Measurements from ENCODE around the gene PROC.
A peak's percentile ranks its signal among the peaks of the same experiment; 100 is the strongest.
"Not testable (repeated sequence)": the region's sequence is repeated elsewhere in the genome, so short reads cannot be mapped to it uniquely, and the experiment has no call there.

PROC gene

GRCh38 chr2:127427376-127428056 lies 9.3 kb downstream of the PROC start:
- DNase-seq (ENCODE audit: low spot score): no peak

DNA sequence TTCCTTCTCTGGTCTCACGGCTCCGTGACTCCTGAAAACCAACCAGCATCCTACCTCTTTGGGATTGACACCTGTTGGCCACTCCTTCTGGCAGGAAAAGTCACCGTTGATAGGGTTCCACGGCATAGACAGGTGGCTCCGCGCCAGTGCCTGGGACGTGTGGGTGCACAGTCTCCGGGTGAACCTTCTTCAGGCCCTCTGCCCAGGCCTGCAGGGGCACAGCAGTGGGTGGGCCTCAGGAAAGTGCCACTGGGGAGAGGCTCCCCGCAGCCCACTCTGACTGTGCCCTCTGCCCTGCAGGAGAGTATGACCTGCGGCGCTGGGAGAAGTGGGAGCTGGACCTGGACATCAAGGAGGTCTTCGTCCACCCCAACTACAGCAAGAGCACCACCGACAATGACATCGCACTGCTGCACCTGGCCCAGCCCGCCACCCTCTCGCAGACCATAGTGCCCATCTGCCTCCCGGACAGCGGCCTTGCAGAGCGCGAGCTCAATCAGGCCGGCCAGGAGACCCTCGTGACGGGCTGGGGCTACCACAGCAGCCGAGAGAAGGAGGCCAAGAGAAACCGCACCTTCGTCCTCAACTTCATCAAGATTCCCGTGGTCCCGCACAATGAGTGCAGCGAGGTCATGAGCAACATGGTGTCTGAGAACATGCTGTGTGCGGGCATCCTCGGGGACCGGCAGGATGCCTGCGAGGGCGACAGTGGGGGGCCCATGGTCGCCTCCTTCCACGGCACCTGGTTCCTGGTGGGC lies 10.0 kb downstream of the PROC start:
- DNase-seq (ENCODE audit: low spot score): no peak

DNA sequence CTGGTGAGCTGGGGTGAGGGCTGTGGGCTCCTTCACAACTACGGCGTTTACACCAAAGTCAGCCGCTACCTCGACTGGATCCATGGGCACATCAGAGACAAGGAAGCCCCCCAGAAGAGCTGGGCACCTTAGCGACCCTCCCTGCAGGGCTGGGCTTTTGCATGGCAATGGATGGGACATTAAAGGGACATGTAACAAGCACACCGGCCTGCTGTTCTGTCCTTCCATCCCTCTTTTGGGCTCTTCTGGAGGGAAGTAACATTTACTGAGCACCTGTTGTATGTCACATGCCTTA lies 10.5 kb downstream of the PROC start:
- no peak for DNase-seq (ENCODE audit: low spot score)

- DNase-seq (ENCODE audit: low spot score): no peak
Measured at GRCh38 chr2:127429291-127429690, 11.1 kb downstream of the PROC start.

- DNase-seq (ENCODE audit: low spot score): no peak
Measured at GRCh38 chr2:127429844-127430425, 11.7 kb downstream of the PROC start.

DNA sequence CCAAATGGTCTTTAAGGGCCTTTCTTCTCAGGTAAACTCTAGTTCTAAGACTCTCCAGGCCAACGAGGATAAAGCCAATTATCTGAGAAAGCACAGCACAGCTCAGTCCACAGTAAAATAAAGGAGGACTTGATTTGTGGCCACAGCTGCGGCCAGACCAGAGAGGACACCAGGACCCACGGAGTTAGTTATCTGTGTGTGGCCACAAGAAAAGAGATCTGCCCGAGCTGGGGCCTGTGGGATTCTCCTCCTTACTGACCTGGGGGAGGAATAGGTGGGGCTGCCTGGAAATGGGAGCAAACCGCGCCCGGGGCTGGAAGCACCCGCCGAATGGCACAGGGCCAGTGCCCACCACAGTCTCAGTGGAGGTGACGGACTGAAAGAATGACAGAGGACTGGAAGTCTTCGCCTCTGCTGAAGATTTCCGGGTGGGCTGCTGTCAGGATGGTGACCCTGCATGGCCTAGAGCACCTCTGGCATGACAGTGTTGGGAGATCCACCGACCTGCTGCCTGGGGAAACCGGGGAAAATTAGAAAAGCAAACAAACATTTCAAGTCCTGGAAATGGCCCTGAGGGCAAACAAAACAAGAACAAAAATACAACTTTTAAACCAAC lies 13.3 kb downstream of the PROC start:
- DNase-seq (ENCODE audit: low spot score): no peak

- no peak for DNase-seq (ENCODE audit: low spot score)
Measured at GRCh38 chr2:127434515-127434914, 16.3 kb downstream of the PROC start.

DNA sequence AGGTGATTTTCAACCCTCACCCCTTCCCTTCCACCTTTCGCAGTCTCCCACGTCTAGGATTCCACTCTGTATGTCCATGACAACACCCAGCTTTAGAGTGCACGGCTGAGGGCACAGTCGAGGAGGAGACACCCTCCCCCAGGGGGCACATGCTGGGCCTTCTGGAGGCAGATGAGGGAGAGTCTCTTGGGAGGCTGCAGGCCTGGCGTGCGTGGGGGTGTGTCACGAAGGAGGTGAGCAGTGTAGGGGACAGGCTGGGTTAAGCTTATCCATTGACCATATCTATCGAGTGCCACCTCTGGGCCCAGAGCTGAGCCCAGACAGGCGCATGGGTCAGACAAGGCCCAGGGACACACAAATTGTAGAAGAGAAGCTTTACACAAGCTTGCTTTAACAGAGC lies 18.8 kb downstream of the PROC start:
- DNase-seq (ENCODE audit: low spot score): no peak

- no peak for DNase-seq (ENCODE audit: low spot score)
Measured at GRCh38 chr2:127437781-127438726, 19.8 kb downstream of the PROC start.

GRCh38 chr2:127439343-127439742 lies 21.1 kb downstream of the PROC start:
- DNase-seq (ENCODE audit: low spot score): no peak

DNA sequence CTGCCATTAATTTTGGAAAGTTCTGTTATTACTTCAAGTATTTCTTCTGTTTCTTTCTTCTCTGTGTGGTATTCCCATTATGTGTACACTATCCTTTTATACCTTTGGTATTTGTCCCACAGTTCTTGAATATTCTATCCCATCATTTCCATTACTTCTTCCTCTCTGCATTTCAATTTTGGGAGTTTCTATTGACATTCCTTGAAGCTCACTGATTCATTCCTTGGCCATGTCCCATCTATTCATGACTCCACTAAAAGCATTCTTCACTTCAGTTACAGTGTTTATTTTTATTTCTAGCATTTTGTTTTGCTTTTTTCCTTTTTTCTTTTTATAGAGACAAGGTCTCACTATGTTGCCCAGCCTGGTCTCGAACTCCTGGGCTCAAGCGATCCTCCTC lies 30.3 kb downstream of the PROC start:
- no peak for DNase-seq (ENCODE audit: low spot score)

DNA sequence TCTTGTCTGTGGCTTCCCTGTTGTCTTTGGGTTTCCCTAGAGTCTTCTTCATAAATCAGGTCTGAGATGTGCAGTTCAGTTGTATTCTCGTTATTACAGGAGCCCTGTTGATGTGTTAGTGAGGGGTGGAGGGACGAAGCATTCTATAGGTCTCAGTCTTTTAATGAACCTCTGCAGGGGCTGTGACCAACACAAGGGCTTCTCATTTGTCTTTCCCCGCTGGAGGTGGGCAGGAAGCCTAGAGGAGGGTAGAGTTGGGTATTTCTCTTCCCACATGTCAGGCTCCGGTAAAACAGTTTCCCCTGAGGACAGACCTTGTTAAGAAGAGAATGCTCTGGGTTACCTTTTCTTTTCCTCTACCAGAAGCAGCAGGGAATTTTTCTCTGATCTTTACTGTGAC lies 31.2 kb downstream of the PROC start:
- no peak for DNase-seq (ENCODE audit: low spot score)

- DNase-seq (ENCODE audit: low spot score): no peak
Measured at GRCh38 chr2:127449898-127450297, 31.7 kb downstream of the PROC start.

DNA sequence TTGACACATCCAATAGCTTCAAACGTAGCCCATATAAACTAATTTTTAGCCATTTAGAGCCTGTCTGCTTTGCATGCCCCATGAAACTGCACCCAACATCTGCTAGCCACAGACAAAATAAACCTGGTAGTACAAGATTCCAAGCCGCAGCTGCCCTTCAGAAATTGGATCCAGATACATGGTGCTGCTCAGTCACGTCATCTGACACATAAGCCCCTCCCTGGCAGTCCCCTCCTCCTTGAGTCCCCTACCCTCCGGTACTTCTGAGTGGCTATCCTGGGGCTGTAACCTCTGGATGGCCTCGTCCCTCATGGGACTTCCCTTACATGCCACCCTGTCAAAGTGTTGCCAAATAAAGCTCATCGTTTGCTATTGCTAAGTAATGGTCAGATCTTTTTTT lies 33.8 kb downstream of the PROC start:
- no peak for DNase-seq (ENCODE audit: low spot score)

DNA sequence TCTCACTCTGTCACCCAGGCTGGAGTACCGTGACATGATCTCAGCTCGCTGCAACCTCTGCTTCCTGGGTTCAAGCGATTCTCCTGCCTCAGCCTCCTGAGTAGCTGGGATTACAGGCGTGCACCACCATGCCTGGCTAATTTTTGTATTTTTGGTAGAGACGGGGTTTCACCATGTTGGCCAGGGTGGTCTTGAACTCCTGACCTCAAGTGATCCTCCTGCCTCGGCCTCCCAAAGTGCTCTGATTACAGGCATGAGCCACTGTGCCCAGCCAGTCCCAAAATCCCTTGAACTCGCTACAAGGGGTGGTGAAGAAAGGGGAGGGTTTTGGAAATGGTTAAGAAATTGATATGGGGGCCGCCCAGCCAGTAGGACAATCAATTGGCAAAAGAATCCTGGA lies 34.2 kb downstream of the PROC start:
- DNase-seq (ENCODE audit: low spot score): not testable (repeated sequence)

GRCh38 chr2:127453013-127453391 lies 34.8 kb downstream of the PROC start:
- no peak for DNase-seq (ENCODE audit: low spot score)

DNA sequence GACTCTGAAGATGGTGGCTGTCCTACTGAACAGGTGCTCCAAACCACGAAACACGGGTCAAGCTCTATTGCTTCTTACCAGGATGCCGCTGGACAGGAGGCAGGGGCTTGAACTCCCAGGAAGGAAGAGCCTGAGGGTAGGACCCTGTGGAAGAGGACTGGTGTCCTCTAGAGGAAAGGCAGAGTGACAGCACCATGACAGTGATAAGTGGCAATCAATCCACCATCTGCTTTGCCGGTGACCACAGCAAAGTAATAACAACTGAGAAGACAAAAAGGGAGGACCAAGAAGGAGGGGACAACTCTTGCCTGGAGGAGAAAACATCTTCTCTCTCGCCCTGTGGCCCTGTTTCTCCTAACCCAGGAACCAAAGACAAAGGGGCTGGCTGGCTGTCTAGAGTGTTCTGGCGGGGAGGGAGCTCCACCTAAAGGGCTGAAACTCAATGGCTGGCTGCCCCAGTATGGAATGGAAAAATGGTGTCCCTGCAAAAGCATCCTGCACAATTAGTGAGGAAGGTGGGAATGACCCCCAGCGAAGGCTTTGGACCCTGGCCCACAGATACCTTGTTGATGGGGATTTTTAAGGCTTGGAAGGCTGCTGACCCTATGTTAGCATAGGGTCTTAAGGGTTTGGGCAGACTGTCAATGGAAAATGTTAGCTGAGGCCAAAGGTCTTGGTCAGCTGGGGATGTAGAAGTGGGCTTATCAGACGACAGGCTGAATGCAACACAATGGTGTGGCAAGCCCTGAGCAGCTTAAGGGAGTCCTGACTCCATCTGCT lies 35.4 kb downstream of the PROC start:
- DNase-seq (ENCODE audit: low spot score): no peak

DNA sequence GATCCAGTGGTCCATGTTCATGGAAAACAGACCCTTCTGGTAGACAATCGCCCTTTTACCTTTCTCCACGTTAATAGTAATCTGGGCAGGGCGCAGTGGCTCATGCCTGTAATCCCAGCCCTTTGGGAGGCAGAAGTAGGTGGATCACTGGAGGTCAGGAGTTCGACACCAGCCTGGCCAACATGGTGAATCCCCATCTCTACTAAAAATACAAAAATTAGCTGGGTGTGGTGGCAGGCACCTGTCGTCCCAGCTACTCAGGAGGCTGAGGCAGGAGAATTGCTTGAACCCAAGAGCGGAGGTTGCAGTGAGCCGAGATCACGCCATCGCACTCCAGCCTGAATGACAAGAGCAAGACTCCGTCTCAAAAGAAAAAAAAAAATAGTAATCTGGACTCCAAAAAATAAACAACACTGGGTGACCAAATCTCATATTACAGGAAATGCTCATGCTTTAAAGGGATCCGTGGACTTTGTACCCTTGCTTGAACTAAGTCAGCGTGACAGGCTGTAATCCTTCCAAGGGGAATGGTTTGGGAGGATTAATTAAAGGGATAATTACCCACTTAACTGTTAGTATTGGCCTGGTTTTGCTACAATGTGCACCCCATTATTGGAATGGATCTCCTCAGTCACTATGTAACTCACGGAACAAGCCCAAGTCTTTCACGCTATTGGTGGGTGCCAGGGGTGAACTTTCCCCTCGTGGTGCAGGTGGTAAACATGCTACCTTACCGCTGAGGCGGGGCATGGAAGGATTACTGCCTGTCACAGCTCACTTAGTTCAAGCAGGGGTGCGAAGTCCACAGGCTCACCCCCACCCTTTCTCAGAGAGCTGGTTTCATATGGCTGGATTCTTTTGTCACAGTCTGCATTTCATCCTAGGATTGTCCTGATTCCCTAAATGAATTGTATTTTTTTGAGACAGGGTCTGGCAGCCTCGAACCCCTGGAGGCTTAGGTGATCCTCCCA lies 36.7 kb downstream of the PROC start:
- no peak for DNase-seq (ENCODE audit: low spot score)

DNA sequence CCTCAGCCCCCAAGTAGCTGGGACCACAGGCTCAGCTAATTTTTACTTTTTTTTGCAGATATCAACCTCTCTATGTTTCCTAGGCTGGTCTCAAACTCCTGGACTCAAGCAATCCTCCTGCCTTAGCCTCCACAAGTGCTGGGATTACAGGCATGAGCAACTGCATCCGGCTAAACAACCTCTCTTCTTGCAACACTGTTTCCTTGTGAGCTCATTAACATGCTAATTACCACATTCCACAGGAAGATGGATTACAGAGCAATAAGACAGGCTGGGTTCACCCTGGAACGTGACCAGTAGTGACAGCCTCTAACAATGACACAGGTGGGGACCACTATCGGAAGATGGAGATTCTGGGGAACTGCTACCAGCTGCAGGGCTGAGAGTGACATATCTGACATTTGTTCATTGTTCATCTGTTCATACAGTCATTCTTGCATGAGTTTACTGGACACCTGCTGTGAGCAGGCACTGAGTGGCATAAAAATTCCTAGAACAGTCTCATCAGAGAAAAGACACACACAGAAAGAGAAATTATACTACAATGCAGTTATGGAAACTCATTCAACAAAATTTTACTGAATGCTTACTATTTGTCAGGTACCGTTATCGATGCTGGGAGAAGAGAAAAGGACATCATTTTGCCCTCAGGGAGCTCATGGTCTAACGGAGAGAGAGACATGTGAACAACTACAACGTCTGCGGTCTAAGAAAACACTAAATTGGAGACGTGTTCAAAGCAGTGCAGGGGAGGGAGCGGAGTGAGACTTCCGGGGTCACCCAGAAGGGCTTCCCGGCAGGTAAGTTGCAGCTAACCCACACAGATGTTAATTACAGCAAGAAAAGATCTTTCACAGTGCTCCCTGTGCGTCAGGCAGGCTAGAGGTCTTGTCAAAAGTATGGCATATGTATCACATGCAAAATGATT lies 37.6 kb downstream of the PROC start:
- peak; percentile 20 for DNase-seq (ENCODE audit: low spot score)
